ENCODE measurements around the gene ZBTB42.

ZBTB42 gene

DNA sequence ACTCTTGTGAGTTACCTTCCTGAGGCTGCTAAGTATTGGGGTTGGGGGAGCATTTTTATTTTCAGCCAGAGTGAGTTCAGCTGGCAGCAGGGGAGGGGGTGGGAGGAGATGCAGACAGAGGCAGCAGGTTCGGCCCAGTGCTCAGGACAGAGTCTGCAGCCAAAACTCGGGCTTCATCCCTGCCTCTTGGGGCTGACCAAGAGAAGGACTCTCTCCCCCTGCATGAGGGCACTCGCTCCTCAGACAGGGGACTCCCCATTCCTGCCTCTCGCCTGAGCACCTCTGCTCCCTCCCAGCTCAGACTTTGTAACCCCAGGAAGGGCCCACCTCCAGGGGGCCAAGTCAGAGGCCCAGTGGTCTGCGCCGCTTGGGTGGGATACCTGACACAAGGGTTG, 4.2 kb upstream of the ZBTB42 start:
- Histone ChIP-seq H2AFZ (no peak overlapping the region), H3K9ac (no peak overlapping the region), H3K4me2 (ENCODE audit: low read length) (no peak overlapping the region), H3K79me2 (peaks cover 31% of the 10 kb centered on the region), H3K36me3 (ENCODE audit: control insufficient read depth, insufficient read depth, low read length) (no peaks in the 10 kb centered on the region), H3K4me3 (ENCODE audit: low read depth, low read length) (no peak overlapping the region), H3K9me3 (ENCODE audit: control insufficient read depth, low read length) (no peaks in the 10 kb centered on the region), H3K27ac (no peak overlapping the region), H3K4me1 (peaks cover 22% of the 10 kb centered on the region), H3K27me3 (ENCODE audit: control insufficient read depth, insufficient read depth, low read length) (no peaks in the 10 kb centered on the region)
- TF ChIP-seq, protein P1, sequence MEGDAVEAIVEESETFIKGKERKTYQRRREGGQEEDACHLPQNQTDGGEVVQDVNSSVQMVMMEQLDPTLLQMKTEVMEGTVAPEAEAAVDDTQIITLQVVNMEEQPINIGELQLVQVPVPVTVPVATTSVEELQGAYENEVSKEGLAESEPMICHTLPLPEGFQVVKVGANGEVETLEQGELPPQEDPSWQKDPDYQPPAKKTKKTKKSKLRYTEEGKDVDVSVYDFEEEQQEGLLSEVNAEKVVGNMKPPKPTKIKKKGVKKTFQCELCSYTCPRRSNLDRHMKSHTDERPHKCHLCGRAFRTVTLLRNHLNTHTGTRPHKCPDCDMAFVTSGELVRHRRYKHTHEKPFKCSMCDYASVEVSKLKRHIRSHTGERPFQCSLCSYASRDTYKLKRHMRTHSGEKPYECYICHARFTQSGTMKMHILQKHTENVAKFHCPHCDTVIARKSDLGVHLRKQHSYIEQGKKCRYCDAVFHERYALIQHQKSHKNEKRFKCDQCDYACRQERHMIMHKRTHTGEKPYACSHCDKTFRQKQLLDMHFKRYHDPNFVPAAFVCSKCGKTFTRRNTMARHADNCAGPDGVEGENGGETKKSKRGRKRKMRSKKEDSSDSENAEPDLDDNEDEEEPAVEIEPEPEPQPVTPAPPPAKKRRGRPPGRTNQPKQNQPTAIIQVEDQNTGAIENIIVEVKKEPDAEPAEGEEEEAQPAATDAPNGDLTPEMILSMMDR (IDR thresholded peaks at IDR 0.05): no peak

DNA sequence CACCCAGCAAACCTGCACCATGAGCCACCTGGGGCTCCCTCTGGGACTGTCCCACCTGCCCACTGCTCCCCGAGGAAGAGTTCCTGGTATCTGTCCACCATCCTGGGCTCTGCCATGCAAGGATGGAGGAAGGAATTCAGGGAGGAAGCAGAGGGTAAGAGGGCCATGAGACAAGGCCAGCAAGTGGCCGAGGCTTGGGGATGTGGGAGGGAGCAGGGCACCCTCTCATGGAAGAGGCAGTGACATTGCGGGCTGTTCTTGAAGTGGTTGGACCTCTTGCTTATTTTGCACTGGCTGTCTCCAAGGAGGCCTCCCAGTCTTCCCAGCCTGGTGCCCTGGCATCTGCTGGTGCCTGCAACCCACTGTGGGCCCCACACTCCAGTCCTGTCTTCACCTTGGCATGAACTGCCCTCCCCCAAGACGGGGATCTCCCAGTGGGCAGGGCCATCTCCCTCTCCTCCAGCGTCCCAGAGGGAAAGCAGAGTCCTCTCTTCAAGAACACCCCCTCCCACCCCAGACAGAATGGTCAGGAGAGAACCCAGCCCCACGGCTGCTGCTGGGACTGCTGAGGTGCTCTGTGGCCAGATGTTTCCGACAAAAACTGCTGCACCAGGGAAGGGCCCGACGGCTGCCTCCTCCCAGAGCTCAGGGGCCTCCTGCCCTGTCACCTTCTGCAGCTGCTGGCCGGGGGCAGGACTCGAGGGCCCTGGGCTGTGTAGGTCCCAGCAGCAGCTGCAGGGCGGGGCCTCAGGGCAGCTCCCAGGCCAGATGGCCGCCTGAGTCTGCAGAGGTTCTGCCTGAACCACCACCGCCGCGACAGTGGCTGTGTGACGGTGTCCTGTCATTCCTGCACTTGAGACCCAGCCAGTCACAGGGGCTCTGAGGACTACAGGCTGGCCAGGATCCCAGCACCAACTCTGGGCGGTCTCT, 3.5 kb upstream of the ZBTB42 start:
- Histone ChIP-seq H3K9me3 (ENCODE audit: control insufficient read depth, low read length) (no peaks in the 10 kb centered on the region), H3K27me3 (ENCODE audit: control insufficient read depth, insufficient read depth, low read length) (no peaks in the 10 kb centered on the region), H3K79me2 (peaks cover 24% of the 10 kb centered on the region), H3K9ac (no peak overlapping the region), H3K4me3 (ENCODE audit: low read depth, low read length) (no peak overlapping the region), H2AFZ (peak overlapping the region; percentile 57), H3K27ac (peak overlapping the region; percentile 21), H3K36me3 (ENCODE audit: control insufficient read depth, insufficient read depth, low read length) (no peaks in the 10 kb centered on the region), H3K4me2 (ENCODE audit: low read length) (no peak overlapping the region), H3K4me1 (peaks cover 24% of the 10 kb centered on the region)
- TF ChIP-seq, protein P1 (IDR thresholded peaks at IDR 0.05): no peak

GRCh38 chr14:104798300-104799243, 2.3 kb upstream of the ZBTB42 start:
- Histone ChIP-seq H3K9me3 (ENCODE audit: control insufficient read depth, low read length) (no peaks in the 10 kb centered on the region), H3K27ac (peak overlapping the region; percentile 82), H3K79me2 (peaks cover 12% of the 10 kb centered on the region), H3K4me2 (ENCODE audit: low read length) (no peak overlapping the region), H3K27me3 (ENCODE audit: control insufficient read depth, insufficient read depth, low read length) (no peaks in the 10 kb centered on the region), H3K9ac (no peak overlapping the region), H3K4me1 (peaks cover 20% of the 10 kb centered on the region), H3K36me3 (ENCODE audit: control insufficient read depth, insufficient read depth, low read length) (no peaks in the 10 kb centered on the region), H2AFZ (peak overlapping the region; percentile 38), H3K4me3 (ENCODE audit: low read depth, low read length) (no peak overlapping the region)
- TF ChIP-seq, protein P1 (IDR thresholded peaks at IDR 0.05): no peak

DNA sequence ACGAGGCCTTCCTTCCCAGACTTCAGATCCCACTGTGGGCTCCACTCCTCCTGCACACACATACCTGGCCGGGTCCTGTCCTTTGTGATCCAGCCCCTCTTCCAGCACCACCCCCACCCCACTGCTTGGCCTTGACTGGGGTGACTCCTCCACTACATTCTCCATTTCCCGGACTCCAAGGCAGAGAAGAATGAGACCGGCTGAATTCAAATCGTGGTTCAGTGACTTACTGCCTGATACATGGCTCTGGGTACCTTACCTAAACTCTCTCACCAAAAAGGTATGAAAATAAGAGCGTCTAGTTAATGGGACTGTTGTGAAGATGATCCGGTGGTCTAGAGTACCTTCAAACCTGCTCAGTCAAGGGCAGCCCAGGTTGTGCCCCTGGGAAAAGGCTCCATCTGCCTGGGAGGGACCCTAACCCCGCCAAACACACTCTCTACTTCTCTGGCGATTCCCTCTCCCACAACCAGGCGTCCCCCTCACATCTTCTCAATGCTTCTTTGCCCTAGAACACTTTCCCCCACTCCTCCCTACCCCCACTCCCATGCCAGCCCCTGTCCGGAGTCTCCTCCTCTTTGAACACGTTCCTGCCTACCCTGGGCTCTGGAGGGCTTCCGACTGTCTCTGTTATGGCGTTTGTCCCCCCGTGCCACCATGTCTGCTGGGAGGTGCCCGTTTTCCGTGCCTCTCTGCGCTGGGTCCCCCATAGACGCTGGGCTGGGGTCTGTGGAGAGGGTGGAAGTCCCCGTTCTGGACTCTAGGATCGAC, 1.5 kb upstream of the ZBTB42 start:
- TF ChIP-seq, protein P1 (IDR thresholded peaks at IDR 0.05): no peak
- Histone ChIP-seq H3K9ac (no peak overlapping the region), H3K4me1 (peaks cover 12% of the 10 kb centered on the region), H3K27ac (peak overlapping the region; percentile 82), H3K79me2 (peaks cover 3% of the 10 kb centered on the region), H3K4me3 (ENCODE audit: low read depth, low read length) (no peak overlapping the region), H3K4me2 (ENCODE audit: low read length) (no peak overlapping the region), H3K36me3 (ENCODE audit: control insufficient read depth, insufficient read depth, low read length) (no peaks in the 10 kb centered on the region), H2AFZ (peak overlapping the region; percentile 78), H3K27me3 (ENCODE audit: control insufficient read depth, insufficient read depth, low read length) (no peaks in the 10 kb centered on the region), H3K9me3 (ENCODE audit: control insufficient read depth, low read length) (no peaks in the 10 kb centered on the region)

Measured in parathyroid adenoma (tissue), 2 donors.